Effector memory CD8-positive, alpha-beta T cell (primary cell): ENCODE data around the gene NOX4.
"Not testable (repeated sequence)": the region's sequence is repeated elsewhere in the genome, so short reads cannot be mapped to it uniquely, and the experiment has no call there.

Experiments
- ATAC-seq: fragments of 150-1000 bp; cut with Tn5 transposase; replicated peaks from 2 replicates; pipeline ENCODE4 v1.10.0; 2021; ENCODE audit warnings: mild to moderate bottlenecking, moderate library complexity
- DNase-seq, 3 experiments: peaks; one replicate each; pipeline ENCODE4 v3.0.0; 2021
- H3K27ac Mint-ChIP-seq, 2 donors: one replicate each; pipeline ENCODE4 v1.8.0; 2022; ENCODE audit warnings: mild to moderate bottlenecking in 2 of 2, mixed read lengths in 2 of 2, moderate library complexity in 2 of 2
- H3K27me3 Mint-ChIP-seq, 2 donors: one replicate each; pipeline ENCODE4 v1.8.0; 2022; ENCODE audit warnings: mixed read lengths in 2 of 2
- H3K36me3 Mint-ChIP-seq: one replicate; pipeline ENCODE4 v1.8.0; 2022; ENCODE audit warnings: mild to moderate bottlenecking, moderate library complexity, mixed read lengths; ENCODE audit not compliant: insufficient read depth
- H3K4me1 Mint-ChIP-seq, 2 donors: one replicate each; pipeline ENCODE4 v1.8.0; 2022; ENCODE audit warnings: low read depth in 2 of 2, mixed read lengths in 2 of 2
- H3K4me3 Mint-ChIP-seq, 2 donors: one replicate each; pipeline ENCODE4 v1.8.0; 2022; ENCODE audit warnings: mild to moderate bottlenecking in 2 of 2, mixed read lengths in 2 of 2, moderate library complexity in 2 of 2
- H3K9me3 Mint-ChIP-seq, 2 donors: one replicate each; pipeline ENCODE4 v1.8.0; 2022; ENCODE audit warnings: mixed read lengths in 2 of 2

NOX4 gene

DNA sequence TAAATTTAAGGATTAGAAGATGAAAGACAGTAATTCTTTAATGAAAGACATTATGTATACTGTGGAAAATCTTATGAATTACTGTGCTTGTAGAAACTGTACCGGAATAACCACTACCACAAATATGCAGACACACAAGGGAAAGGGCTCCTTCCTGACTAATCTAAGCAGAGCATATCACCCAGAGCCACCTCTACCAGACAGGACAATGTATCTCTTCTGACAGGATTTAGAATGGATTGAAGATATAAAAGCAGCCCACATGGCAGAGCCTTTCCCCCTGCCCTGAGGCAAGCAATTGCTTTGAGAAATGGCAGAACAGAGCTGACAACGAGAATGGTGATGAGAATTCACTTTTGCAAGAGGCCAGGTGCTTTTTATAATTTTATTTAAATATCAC lies 144.1 kb downstream of the NOX4 start:
- Mint-ChIP-seq H3K27me3 (no peaks in the 10 kb centered on the region), H3K4me1 (no peaks in the 10 kb centered on the region), H3K27ac (no peak overlapping the region), H3K9me3 (peaks cover 0 to 4% of the 10 kb centered on the region in 2 donors), H3K36me3 (no peaks in the 10 kb centered on the region), H3K4me3 (no peak overlapping the region)
- ATAC-seq (no peak), DNase-seq (no peak)

DNA sequence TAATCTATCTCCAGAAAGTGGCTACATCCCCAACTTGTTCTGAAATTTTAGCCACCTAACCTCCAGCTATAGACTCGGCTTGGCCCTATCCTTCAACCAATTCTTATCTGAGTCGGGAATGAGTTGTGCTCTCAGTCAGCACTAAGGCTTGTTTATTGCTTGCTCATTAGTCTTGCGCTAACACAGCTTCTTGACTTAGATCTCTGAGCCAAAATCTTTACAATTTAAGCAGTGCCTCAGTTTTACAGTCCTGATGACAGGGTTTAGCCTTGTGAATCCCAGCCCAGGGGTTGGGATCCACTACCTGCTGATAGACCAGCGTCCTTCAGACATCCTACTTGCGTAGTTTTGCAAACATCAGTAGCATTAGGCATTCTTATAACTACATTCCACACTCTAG lies 144.6 kb downstream of the NOX4 start:
- DNase-seq (no peak), ATAC-seq (no peak)
- Mint-ChIP-seq H3K27ac (no peak overlapping the region), H3K4me3 (no peak overlapping the region), H3K27me3 (no peaks in the 10 kb centered on the region), H3K9me3 (peaks cover 0 to 4% of the 10 kb centered on the region in 2 donors), H3K36me3 (no peaks in the 10 kb centered on the region), H3K4me1 (no peaks in the 10 kb centered on the region)

DNA sequence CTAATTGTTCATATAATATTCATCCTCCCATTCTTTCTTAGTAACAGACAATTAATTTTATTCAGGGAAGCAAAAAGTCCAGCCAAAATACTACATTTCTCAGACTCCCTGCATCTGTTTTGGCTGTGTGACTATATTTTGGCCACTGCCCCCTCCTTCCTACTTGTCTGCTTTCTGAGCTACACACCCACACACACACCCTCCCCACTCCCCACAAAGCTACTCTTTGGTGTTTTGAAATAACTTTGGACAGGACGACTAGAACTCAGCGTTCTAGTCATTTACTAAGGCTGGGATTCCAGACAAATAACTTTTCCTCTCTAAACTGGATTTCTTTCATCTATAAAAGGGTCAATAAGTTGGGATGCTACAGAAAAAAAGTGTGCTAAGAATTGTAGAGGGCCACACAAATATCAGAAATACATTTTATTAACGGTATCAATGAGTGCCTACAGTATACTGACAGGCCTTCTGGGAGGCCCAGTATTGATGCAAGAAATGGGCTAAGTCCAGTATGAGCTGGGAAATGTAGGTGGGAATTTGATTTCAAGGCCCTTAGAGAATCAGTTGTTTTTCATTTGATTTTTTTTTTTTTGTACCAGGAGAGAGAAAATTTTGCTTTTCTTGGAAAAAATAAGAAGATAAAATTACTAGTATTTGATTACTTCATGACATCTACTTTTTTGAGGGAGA lies 148.1 kb downstream of the NOX4 start:
- H3K4me1 Mint-ChIP-seq, H3K4me3 Mint-ChIP-seq, DNase-seq, H3K27me3 Mint-ChIP-seq, H3K9me3 Mint-ChIP-seq, ATAC-seq, H3K36me3 Mint-ChIP-seq, H3K27ac Mint-ChIP-seq: not testable (repeated sequence)

DNA sequence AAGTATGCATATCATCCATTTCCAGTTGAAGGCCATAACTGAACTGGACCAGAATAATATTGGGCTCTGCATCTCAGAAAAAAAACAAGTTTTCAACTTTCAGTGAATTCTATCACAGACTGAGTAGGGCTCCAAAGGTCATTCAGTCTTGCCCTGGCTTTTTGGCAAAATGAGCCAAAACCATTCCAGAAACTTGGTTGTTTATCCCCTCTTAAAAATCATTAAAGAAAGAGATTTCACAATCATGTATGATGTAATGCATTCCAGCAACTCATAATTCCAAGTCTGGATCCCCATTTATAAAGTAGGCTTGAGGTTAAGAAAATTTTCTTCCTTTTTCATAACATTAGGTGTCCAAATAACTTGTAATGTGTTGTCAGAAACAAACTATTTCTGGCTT lies 150.7 kb downstream of the NOX4 start:
- H3K27ac Mint-ChIP-seq, H3K4me3 Mint-ChIP-seq, DNase-seq, ATAC-seq, H3K9me3 Mint-ChIP-seq, H3K36me3 Mint-ChIP-seq, H3K4me1 Mint-ChIP-seq, H3K27me3 Mint-ChIP-seq: not testable (repeated sequence)

DNA sequence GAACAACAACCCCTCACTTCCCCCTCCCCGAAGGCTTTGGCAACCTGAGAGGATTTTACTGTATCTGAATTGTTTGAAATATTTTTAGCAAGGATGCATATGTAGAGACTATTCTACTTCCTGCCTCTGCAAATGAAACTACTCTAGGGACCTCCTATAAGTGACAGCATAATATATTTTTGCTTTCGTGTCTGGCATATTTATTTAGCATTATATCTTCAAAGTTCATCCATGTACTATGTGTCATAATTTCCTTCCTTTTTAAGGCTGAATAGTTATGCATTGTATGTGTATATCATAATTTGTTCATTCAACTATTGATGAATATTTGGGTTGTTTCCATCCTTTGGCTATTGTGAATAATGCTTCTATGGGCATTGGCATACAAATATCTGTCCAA lies 153.1 kb downstream of the NOX4 start:
- not testable (repeated sequence) for H3K9me3 Mint-ChIP-seq, DNase-seq, H3K4me3 Mint-ChIP-seq, H3K27me3 Mint-ChIP-seq, ATAC-seq, H3K36me3 Mint-ChIP-seq, H3K27ac Mint-ChIP-seq, H3K4me1 Mint-ChIP-seq

DNA sequence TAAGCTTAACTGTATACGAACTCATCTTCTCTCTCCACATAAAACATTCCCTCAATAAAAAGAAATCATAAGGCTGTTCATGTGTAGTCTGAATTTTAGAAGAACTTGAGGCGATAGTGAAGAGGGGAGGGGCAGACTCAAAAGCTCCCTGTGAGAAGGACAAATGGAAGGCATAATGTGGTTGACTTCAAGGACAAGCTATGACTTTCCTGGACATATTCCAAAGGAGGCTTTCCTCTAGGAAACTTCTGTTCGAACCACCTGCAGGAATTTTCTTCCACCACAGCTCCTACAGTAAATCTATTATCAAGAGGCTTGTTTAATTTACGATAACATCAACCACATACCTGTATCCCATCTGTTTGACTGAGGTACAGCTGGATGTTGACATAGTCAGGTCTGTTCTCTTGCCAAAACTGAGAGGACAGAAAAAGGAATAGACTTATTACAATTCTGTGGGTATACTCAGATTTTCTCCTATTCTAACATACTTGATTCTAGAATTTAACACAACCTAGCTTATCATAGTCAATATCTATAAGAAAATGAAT lies 154.0 kb downstream of the NOX4 start:
- not testable (repeated sequence) for H3K36me3 Mint-ChIP-seq, H3K4me3 Mint-ChIP-seq, H3K27me3 Mint-ChIP-seq, DNase-seq, H3K9me3 Mint-ChIP-seq, H3K27ac Mint-ChIP-seq, H3K4me1 Mint-ChIP-seq, ATAC-seq

DNA sequence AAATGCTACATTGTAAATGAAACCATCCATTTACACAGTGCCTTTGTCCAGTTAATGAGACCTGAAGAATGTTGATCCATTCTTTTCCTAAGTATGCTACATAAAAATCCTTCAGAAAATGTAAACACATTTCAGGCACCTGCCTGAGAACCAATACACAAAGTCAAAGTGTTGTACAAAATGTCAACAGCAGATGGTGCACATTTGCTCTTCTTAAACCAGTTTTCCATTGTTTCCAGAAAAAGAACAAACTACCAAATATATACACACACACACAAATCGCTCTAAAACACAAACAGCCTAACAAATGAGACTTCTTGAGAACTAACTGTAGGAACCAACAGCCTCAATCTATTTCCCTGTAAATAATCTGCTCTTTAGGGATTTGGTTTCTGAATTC lies 157.5 kb downstream of the NOX4 start:
- not testable (repeated sequence) for H3K27me3 Mint-ChIP-seq, H3K4me1 Mint-ChIP-seq, H3K36me3 Mint-ChIP-seq, ATAC-seq, H3K4me3 Mint-ChIP-seq, DNase-seq, H3K9me3 Mint-ChIP-seq, H3K27ac Mint-ChIP-seq

DNA sequence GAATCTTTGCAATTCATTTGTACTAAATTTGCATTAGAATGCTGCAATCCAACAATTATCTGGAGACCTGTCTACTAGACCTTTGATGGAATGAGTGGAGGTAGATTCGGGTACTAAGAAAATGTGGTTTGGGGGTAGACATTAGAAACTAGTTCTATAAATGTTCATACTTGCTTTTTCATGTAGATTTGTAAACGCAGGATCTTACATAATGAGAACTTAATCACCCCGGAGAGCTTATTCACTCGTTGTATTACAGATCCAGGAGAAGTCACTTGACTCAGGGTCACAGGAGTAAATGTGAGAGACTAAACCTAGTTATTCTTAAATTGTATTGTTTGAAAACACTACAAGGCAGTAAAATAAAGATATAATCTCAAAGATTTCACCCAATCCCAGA lies 159.2 kb downstream of the NOX4 start:
- not testable (repeated sequence) for H3K36me3 Mint-ChIP-seq, H3K4me1 Mint-ChIP-seq, H3K9me3 Mint-ChIP-seq, H3K4me3 Mint-ChIP-seq, DNase-seq, ATAC-seq, H3K27ac Mint-ChIP-seq, H3K27me3 Mint-ChIP-seq

DNA sequence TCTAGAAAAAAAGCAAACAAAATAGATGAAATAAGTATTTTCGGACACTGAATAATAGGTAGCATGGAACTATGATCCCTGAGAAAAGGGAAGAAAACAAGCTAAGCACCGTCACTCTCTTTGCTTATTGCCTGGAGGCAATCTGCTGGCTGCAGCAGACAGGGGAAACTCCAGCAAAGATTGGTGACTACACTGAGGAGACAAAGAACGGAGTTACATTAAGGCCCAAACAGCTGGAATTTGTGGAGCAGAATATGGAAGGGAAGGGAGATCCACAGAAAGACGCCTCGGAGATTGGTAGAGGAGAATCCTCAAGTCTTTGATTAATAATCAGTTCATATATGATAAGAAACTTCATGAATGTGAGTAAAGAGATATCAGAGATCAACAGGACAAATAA lies 163.3 kb downstream of the NOX4 start:
- Mint-ChIP-seq H3K4me1 (no peaks in the 10 kb centered on the region), H3K4me3 (no peak overlapping the region), H3K9me3 (peaks cover 3 to 7% of the 10 kb centered on the region in 2 donors), H3K27me3 (no peaks in the 10 kb centered on the region), H3K36me3 (no peaks in the 10 kb centered on the region), H3K27ac (no peak overlapping the region)
- ATAC-seq = no peak
- no peak for DNase-seq

DNA sequence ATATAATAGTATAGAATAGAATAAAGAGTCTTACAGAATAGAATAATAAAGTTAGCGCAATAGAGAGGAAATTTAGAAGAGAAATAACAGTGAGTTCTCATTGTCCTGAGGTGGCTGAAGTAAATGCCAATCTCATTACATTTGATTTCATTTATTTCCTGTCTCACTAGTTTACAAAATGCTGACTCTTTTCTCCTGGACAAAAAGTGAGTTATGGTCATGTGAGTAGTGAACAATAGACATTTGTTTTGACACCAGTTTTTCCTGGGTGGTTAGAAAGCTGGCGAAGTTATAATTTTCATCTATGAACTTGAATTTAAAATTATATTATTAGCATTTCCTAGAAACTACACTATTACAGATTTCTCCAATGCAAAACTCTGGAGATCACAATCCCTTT lies 169.8 kb downstream of the NOX4 start:
- no peak for ATAC-seq
- Mint-ChIP-seq H3K4me1 (no peaks in the 10 kb centered on the region), H3K9me3 (peaks cover 0 to 2% of the 10 kb centered on the region in 2 donors), H3K27ac (no peak overlapping the region), H3K27me3 (no peaks in the 10 kb centered on the region), H3K4me3 (no peak overlapping the region), H3K36me3 (no peaks in the 10 kb centered on the region)
- DNase-seq = no peak

DNA sequence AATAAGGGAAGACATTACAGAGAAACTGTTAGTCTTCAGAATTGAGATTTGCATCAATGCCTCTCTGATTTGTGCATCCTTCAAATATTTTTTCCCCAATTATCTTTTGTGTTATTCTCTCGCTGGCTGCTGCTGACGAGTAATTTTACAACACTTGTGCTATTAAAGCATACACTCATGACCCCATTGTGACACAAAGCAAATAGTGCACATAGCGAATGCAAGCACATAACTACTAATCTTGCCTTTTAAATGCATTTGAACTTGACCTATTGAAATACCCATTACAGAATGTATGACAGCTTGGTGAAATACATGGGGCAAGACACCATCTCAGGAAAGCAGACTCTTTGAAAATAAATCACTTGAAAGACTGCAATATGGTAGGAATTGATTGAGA lies 180.6 kb downstream of the NOX4 start:
- ATAC-seq, H3K36me3 Mint-ChIP-seq, H3K9me3 Mint-ChIP-seq, H3K27ac Mint-ChIP-seq, H3K4me3 Mint-ChIP-seq, H3K4me1 Mint-ChIP-seq, DNase-seq, H3K27me3 Mint-ChIP-seq: not testable (repeated sequence)

DNA sequence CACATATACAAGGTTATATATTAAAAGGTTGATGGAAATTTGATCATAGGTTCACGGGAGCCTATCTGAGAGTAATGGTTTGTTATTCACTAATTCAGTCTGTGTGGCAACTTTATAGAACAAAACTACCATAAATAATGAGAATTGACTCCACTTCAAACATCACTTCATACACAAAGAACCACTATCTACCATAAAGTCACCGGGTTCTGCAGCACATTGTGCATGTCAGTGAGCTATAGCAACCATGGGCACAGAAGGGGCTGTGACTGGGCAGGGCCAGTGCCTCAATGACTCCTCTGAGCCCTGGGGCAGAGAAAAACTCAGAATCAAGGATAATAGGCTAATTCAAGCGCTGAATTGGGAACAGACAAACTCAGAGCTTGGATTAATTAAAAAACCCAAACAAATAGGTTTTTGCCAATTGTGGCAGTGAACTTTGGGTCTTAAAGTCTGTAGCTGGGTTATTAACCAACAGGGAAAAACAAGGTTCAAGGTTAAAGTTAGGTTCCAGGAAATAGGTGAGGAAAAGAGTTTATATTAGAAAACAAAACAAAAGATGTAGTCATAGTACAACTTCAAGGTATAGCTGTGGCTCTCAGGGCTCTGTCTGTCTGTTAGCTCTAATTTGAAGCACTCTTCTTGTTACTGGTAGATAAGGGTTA lies 181.7 kb downstream of the NOX4 start:
- H3K27ac Mint-ChIP-seq, H3K27me3 Mint-ChIP-seq, H3K9me3 Mint-ChIP-seq, ATAC-seq, H3K4me3 Mint-ChIP-seq, H3K36me3 Mint-ChIP-seq, DNase-seq, H3K4me1 Mint-ChIP-seq: not testable (repeated sequence)

DNA sequence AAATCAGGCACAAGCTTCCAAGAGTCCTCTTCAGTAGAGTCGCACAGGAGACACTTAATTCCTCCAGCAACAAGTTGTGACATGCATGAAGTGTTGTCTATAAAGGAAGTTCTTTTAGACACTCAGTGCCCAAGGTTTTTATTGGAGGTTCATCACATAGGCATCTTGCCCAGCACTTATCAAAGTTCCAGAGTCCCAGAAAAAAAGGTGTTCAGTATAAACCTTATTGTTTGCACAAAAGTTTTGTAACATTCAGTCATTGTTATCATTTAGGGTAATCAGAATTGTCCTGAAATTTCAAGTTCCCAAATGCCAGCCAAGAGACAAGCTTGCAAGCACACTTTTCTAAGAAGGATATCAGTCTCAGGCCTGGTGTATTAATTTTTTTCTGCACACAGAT lies 182.9 kb downstream of the NOX4 start:
- H3K27me3 Mint-ChIP-seq, H3K4me3 Mint-ChIP-seq, H3K36me3 Mint-ChIP-seq, H3K4me1 Mint-ChIP-seq, H3K27ac Mint-ChIP-seq, H3K9me3 Mint-ChIP-seq, DNase-seq, ATAC-seq: not testable (repeated sequence)

DNA sequence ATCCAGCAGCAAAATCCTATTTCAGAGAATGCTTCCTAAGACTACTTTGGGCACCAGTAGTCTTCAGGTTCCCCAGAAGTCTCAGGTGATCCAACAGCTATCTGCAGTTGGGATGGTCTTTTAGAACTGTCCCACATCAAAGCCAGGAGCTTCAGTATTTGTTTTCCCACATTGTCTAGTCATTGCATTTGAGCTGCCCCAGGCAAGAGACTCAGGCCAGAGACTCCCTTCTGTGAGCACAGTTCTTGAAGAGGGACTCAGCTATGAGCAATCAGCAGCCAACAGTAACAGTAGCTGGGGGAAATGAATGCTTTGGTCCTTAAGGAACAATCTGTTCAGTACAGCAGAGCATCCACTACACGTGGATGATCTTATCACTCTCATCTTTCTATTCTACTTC lies 188.1 kb downstream of the NOX4 start:
- H3K27ac Mint-ChIP-seq, H3K9me3 Mint-ChIP-seq, H3K36me3 Mint-ChIP-seq, DNase-seq, H3K4me3 Mint-ChIP-seq, H3K27me3 Mint-ChIP-seq, ATAC-seq, H3K4me1 Mint-ChIP-seq: not testable (repeated sequence)
